NCI-H146 (cell line): Measurements from ENCODE around the gene TAL1.

ENCODE experiments used
- DNase-seq: peaks from one replicate; lab custom pipeline; 2025; lab: John Stamatoyannopoulos, UW

Gene TAL1

DNA sequence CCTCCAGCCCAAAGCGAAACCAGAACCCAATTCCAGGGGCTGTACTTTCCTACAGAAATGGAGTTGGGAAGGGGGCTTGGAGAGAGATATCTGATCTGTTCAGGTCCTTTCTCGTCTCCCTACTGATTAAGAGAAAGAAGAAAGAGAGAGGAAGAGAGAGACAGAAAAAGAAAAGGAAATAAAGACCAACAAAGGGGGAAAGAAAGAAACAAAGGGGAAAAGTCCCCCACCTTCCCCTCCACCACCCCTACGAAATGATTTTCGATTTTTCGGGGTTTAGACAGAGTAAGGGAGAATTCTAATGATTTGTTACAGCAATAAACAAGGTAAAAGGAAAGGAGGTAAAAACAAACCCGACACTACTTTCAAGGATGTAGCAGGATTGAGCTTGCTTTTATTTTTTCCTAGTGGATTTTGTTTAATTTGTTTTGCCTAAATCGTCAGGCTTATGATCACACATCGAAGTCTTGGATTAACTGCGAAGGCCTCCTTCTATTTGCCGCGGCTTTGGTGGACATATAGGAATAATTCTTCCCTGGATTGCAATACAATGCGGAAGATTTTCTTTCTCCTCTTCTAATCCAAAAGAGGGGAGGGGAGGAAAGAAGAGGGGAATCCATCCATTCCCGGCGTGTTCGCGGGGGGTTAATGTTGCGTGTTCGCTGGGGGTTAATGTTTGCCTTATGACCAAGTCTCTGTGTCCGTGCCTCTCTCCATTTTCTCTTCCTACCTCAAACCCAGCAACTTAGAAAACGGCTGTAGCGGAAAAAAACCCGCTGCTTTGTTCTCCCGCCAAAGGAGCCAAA is 1.9 kb downstream of the TAL1 start:
- DNase-seq, result no peak

DNA sequence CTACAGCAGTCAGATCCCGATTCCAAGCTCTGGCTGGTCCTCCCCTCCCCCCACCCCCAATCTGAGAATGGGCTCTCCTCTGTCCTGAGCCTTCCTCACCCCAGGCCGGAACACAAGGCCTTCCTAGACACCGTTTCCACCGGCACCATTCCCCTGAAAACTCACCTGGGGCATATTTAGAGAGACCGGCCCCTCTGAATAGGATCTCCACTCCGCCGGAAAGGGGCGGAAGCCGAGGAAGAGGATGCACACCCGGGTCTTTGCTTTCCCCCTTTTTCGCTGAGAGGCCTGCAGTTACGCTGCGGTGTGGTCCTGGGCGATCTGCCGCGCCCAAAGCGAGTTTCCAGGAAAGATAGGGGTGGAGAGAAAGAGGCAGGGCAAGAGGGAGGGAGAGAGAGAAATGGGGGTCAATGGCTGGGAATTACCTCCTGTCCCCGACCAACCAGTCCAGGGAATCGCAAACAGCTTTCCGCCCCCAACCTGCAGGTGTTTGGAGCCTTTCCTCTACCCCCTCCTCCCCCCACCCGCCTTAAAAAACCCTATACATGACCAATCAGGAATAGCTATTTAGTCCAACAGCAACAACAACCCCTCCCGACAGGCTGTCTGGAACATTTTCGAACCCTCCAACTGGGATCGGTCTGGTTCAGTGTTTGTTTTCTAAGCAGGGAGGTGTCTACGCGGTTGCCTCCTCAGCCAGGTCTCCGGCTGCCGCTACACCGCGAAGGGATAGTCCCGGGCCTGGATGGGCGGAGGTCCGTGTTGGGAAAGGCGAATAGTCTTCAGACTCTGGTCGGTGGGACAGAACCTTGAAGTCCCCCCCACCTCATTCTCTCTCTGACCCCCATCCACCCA is 2.8 kb downstream of the TAL1 start:
- no peak for DNase-seq

- DNase-seq, result no peak
These were observed 3.4 kb downstream of the TAL1 start for GRCh38 chr1:47228644-47229030.

DNA sequence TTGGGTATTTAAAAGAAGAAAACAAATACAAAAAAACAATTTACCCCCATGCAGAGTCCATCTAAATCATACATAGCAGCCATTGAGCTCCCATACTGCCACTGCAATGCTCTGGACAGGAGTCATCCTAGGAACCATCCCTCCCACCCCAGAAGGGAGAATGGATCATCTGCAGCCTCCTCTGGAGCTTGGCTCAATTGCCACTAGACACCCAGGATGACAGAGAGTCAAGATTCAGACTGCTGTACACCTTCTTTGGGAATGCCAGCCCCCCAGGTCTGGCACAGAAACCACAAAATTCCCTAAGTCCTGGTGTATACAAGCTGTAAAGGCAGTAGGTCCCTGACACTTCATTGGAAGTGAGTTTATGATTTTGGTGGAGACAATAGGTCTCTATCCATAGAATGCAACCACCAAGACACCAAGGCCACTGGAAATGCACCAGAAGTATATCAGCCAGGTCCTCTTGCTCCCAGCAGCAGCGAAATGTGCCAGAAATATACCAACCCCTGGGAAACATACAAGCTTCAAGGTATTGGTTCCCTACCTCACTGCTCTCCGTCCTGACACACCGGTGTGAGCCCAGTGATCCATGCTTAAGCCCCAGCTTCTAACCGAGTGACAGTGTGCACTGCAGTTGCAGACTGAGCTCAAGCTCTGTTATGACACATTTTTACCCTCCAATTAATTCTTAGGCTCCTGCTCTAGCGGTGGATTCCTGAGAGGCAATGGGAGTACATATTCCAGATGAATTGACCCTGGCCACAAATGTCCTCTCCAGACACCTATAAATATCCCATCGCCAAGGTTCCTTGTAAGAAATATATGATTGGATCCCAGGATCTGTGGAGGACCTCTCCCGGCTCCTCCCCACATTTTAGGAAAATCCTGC is 4.4 kb downstream of the TAL1 start:
- DNase-seq, result no peak

DNA sequence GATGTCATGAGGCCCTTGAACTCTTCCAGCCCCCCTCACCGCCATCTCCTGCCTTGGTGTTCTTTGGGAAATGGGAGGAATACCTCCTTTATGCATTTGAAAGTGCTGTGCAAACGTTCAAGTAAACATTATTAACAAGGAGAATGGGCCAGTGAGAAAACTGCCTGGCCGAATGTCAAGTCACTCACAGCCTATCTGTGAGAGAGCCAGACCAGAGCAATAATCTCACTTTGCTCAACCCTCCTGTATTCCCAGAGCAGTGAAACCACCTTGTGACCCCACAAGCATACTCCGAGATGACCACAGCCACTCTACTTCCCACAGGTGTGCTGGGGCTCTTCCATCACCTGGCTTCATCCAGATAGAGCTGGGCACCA is 5.2 kb downstream of the TAL1 start:
- DNase-seq, result no peak

GRCh38 chr1:47226121-47226838 is 5.7 kb downstream of the TAL1 start:
- peak; percentile 4 for DNase-seq

DNA sequence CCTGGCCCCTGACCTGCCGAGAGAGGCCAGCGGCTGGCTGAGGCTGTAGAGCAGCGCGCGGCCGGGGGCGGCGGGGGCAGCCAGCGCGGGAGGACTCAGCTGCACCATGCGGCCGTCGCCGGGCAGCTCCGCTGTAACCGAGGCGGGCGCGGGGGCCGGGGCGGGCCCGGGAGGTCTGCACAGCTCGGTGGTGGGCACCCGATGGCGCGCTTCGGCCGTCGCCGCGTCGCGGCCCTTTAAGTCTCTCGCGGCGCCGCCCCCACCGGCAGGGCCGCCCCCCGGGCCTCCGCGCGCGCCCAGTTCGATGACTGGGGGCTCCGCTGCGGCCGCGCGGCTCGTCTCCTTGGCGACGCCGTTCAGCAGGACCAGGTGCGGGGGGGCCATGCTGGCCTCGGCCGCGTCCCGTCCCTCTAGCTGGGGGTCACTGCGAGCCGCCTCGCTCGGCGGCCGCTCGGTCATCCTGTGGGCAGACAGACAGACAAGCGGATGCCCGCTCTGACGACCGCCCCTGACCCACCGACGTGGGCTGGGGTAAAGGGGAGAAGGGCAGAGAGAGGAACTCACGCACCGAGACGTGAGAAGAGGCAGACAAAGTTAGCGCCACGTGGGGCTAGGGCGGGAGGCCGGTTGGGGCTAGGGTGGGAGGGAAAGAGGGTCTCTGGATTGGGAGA is 6.5 kb downstream of the TAL1 start:
- peak; percentile 20 for DNase-seq

DNA sequence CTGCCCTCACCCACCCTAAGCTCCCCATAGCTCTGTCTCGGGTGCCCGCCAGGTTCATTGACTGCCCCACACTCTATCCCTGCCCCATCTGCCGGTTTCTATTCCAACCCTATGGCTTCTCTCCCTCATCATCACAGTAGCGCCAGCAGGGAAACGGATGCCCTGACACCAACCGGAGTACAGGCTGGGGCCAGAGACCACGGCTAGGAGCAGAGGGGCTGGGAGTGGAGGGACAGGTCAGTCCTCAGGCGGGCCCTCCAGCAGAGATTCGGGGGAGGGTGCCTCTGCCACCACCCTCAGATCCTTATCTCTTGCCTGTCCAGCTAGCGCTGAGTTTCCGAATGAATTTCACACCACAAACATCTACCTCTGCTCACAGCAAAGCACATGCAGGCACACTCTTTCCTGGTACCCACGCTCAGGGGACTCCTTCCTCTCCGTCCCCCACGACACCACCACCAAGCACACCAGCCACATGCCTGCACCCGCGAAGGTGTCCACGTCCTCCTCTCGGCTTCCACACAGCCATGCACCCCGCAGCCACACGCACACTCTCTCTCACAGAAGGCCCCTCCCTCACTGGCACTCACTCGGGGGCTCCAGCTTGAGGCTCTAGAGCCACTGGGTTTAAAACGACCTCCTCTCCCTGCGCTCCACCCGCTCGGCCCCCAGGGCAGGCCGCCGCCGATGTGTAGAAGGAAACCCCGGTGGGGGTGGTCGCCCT is 7.2 kb downstream of the TAL1 start:
- DNase-seq, result no peak

GRCh38 chr1:47223921-47224675 is 7.9 kb downstream of the TAL1 start:
- DNase-seq, result no peak

- no peak for DNase-seq
These were observed 8.7 kb downstream of the TAL1 start for GRCh38 chr1:47223174-47223920.

DNA sequence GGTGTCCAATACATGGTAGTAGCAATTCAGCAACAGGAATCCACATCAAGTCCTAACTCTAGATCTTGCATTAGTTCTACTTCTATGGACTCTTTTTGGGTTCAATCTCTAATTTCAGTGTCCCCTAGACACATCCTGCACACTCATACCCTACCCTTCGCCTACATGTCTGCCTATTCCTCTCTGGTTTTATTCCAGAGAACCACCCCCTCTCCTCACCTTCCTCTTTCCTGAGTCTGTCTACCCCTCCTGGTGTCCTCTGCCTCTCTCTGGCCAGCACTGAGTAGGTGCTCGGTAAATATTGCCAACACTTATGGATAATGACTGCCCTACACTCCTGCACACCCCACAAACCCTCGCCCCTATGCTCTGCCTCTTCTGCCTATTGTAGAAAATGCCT is 9.5 kb downstream of the TAL1 start:
- no peak for DNase-seq

GRCh38 chr1:47219590-47220220 is 12.3 kb downstream of the TAL1 start:
- no peak for DNase-seq

GRCh38 chr1:47219001-47219400 is 13.0 kb downstream of the TAL1 start:
- DNase-seq, result no peak

- no peak for DNase-seq
These were observed 15.6 kb downstream of the TAL1 start for GRCh38 chr1:47216278-47217059.

- no peak for DNase-seq
These were observed 16.3 kb downstream of the TAL1 start for GRCh38 chr1:47215713-47216112.

DNA sequence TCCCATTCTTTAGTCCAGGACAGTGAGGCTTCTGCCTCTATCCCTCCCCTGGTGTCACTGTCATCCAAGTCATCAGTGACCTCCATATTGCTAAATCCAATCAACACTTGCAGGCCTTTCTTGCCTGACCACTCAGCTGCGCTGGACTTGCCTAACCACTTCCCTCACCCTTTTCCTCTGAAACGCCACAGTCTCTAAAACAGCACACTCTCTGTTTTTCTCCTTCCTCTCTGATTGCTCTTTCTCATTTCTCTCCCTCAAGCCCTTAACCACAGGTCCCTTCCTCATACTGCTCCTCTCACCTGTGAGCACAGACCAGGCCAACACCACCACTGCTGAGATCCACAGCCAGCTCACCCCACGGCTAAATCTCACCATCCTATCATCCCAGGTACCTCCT is 17.5 kb downstream of the TAL1 start:
- DNase-seq, result no peak

GRCh38 chr1:47213230-47213963 is 18.6 kb downstream of the TAL1 start:
- DNase-seq, result no peak
